C4-2B (cell line): ENCODE results near the gene TTC6.

ENCODE experiments used
- H3K27ac ChIP-seq: fragments of 450-650 bp; 2 replicates; pipeline ENCODE4 v1.5.1; 2017
- CTCF ChIP-seq: fragments of 450-650 bp; conservative IDR thresholded peaks from 2 replicates; pipeline ENCODE4 v1.5.1; 2017; ENCODE audit warnings: mild to moderate bottlenecking
- ZFX ChIP-seq: fragments of 450-650 bp; IDR thresholded peaks from 2 replicates; pipeline ENCODE4 v1.6.1; 2017

The TTC6 gene

GRCh38 chr14:37642125-37642524 lies 46.7 kb downstream of the TTC6 start:
- TF ChIP-seq ZFX (no peak), CTCF (no peak)
- peak overlapping the region; percentile 11; the same call in 1 of the 2 replicates for H3K27ac ChIP-seq

- TF ChIP-seq CTCF (no peak), ZFX (no peak)
These were observed 48.3 kb downstream of the TTC6 start for GRCh38 chr14:37643701-37644100.

More at GRCh38 chr14:37643701-37644100, 48.3 kb downstream of the TTC6 start:
- no peak overlapping the region for H3K27ac ChIP-seq
